WTC11 (cell line): Measurements from ENCODE around the gene KDR. TPM values are rescaled to one million over a fixed set of nuclear protein-coding genes. Genes with fewer than 3 reads are reported as not detected.

Experiments used
- ATAC-seq: fragments of 200-7000 bp; cut with Tn5 transposase; 2 replicates; pipeline ENCODE4 v1.10.0; 2021; ENCODE audit warnings: mild to moderate bottlenecking, moderate library complexity
- CTCF ChIA-PET: fragments of 300-600 bp; sonication (Branson Sonifier 250); formaldehyde crosslinking; loops from one replicate; lab custom pipeline; 2021; ENCODE audit warnings: antibody characterized with exemption; lab: Charles Lee
- POLR2A ChIA-PET: fragments of 350-600 bp; sonication (Branson Sonifier 250); formaldehyde crosslinking; loops from one replicate; lab custom pipeline; 2021; ENCODE audit warnings: antibody characterized with exemption; lab: Charles Lee
- DNase-seq: peaks from one replicate; pipeline ENCODE4 v3.0.0; 2021; ENCODE audit warnings: low spot score
- H3K27ac Mint-ChIP-seq: 2 replicates; pipeline ENCODE4 v1.8.0; 2021; ENCODE audit warnings: mixed read lengths
- H3K27me3 Mint-ChIP-seq: 2 replicates; pipeline ENCODE4 v1.8.0; 2021; ENCODE audit warnings: low read depth, mild to moderate bottlenecking, moderate library complexity, mixed read lengths
- H3K36me3 Mint-ChIP-seq: 2 replicates; pipeline ENCODE4 v1.8.0; 2021; ENCODE audit warnings: mixed read lengths
- H3K4me1 Mint-ChIP-seq: 2 replicates; pipeline ENCODE4 v1.8.0; 2022; ENCODE audit warnings: mixed read lengths
- H3K4me3 Mint-ChIP-seq: 2 replicates; pipeline ENCODE4 v1.8.0; 2021; ENCODE audit warnings: mild to moderate bottlenecking, moderate library complexity, mixed read lengths
- H3K9me3 Mint-ChIP-seq: 2 replicates; pipeline ENCODE4 v1.8.0; 2021; ENCODE audit warnings: mixed read lengths
- ATF2 ChIP-seq: sonication (generic); formaldehyde crosslinking; IDR thresholded peaks from 2 replicates; pipeline ENCODE4 v1.8.1; 2022; ENCODE audit warnings: low read depth, missing genetic modification reagents, borderline replicate concordance
- CBFB ChIP-seq: sonication (generic); formaldehyde crosslinking; IDR thresholded peaks from 2 replicates; pipeline ENCODE4 v1.8.1; 2022; ENCODE audit warnings: mild to moderate bottlenecking, low read depth, missing genetic modification reagents
- CREM ChIP-seq: sonication (generic); formaldehyde crosslinking; IDR thresholded peaks from 2 replicates; pipeline ENCODE4 v1.8.1; 2022; ENCODE audit warnings: mild to moderate bottlenecking, missing genetic modification reagents, moderate library complexity
- EMX1 ChIP-seq: fragments of 250-450 bp; sonication (Bioruptor Pico); IDR thresholded peaks from 2 replicates; pipeline ENCODE4 v1.8.0; 2021; ENCODE audit warnings: mild to moderate bottlenecking
- FOXJ3 ChIP-seq: sonication (generic); formaldehyde crosslinking; IDR thresholded peaks from 2 replicates; pipeline ENCODE4 v1.9.0; 2021; ENCODE audit warnings: missing genetic modification reagents, mild to moderate bottlenecking, borderline replicate concordance
- FOXK1 ChIP-seq: sonication (generic); formaldehyde crosslinking; IDR thresholded peaks from 2 replicates; pipeline ENCODE4 v1.8.0; 2022; ENCODE audit warnings: mild to moderate bottlenecking, moderate library complexity, missing genetic modification reagents
- FOXP1 ChIP-seq: sonication (generic); formaldehyde crosslinking; IDR thresholded peaks from 2 replicates; pipeline ENCODE4 v1.8.0; 2022; ENCODE audit warnings: missing genetic modification reagents, mild to moderate bottlenecking, moderate library complexity, borderline replicate concordance
- FOXP4 ChIP-seq: sonication (generic); formaldehyde crosslinking; IDR thresholded peaks from 2 replicates; pipeline ENCODE4 v1.8.0; 2022; ENCODE audit warnings: mild to moderate bottlenecking, missing genetic modification reagents
- HMGXB4 ChIP-seq: sonication (generic); formaldehyde crosslinking; IDR thresholded peaks from 2 replicates; pipeline ENCODE4 v1.8.1; 2023; ENCODE audit warnings: mild to moderate bottlenecking, moderate library complexity, missing genetic modification reagents
- NFATC4 ChIP-seq: fragments of 250-450 bp; sonication (Bioruptor Pico); IDR thresholded peaks from 2 replicates; pipeline ENCODE4 v1.9.0; 2021; ENCODE audit warnings: mild to moderate bottlenecking
- NFYB ChIP-seq: sonication (generic); formaldehyde crosslinking; conservative IDR thresholded peaks from 2 replicates; pipeline ENCODE4 v1.8.0; 2022; ENCODE audit warnings: low read depth, missing genetic modification reagents
- SMAD3 ChIP-seq: sonication (generic); formaldehyde crosslinking; IDR thresholded peaks from 2 replicates; pipeline ENCODE4 v1.8.0; 2022; ENCODE audit warnings: missing genetic modification reagents, mild to moderate bottlenecking, borderline replicate concordance
- SMAD4 ChIP-seq: sonication (generic); formaldehyde crosslinking; IDR thresholded peaks from 2 replicates; pipeline ENCODE4 v1.8.0; 2022; ENCODE audit warnings: mild to moderate bottlenecking, missing genetic modification reagents
- TEAD4 ChIP-seq: sonication (generic); formaldehyde crosslinking; IDR thresholded peaks from 2 replicates; pipeline ENCODE4 v1.8.0; 2022; ENCODE audit warnings: mild to moderate bottlenecking, missing genetic modification reagents
- ZNF281 ChIP-seq: sonication (generic); formaldehyde crosslinking; IDR thresholded peaks from 2 replicates; pipeline ENCODE4 v1.8.0; 2023; ENCODE audit warnings: mild to moderate bottlenecking, missing genetic modification reagents
- ZNF317 ChIP-seq: sonication (generic); formaldehyde crosslinking; IDR thresholded peaks from 2 replicates; pipeline ENCODE4 v1.8.1; 2023; ENCODE audit warnings: low read depth, mild to moderate bottlenecking, moderate library complexity, missing genetic modification reagents, borderline replicate concordance
- ZNF512 ChIP-seq: sonication (generic); formaldehyde crosslinking; IDR thresholded peaks from 2 replicates; pipeline ENCODE4 v1.8.1; 2022; ENCODE audit warnings: missing genetic modification reagents, borderline replicate concordance
- ZNF671 ChIP-seq: fragments of 250-450 bp; sonication (Bioruptor Pico); IDR thresholded peaks from 2 replicates; pipeline ENCODE4 v1.8.0; 2021; ENCODE audit warnings: mild to moderate bottlenecking
- total RNA-seq: library from RNA; stranded (reverse); gene quantifications from 3 replicates; pipeline ENCODE4 v1.2.3, GENCODE V29; 2021
- TF ChIP-seq, protein P1 (sequence below): fragments of 250-450 bp; sonication (Bioruptor Pico); IDR thresholded peaks from 2 replicates; pipeline ENCODE4 v2.1.2; 2022; ENCODE audit warnings: mild to moderate bottlenecking, moderate library complexity
- TF ChIP-seq, protein P2 (sequence below): sonication (generic); formaldehyde crosslinking; IDR thresholded peaks from 2 replicates; pipeline ENCODE4 v1.8.1; 2023; ENCODE audit warnings: mild to moderate bottlenecking, missing genetic modification reagents, moderate library complexity
- TF ChIP-seq, protein P3 (sequence below): fragments of 250-450 bp; sonication (Bioruptor Pico); IDR thresholded peaks from 2 replicates; pipeline ENCODE4 v1.9.0; 2021; ENCODE audit warnings: moderate library complexity, mild to moderate bottlenecking, inconsistent platforms, borderline replicate concordance

Gene KDR
- total RNA-seq, 1 experiment from 2014 or later: 80.8 TPM

DNA sequence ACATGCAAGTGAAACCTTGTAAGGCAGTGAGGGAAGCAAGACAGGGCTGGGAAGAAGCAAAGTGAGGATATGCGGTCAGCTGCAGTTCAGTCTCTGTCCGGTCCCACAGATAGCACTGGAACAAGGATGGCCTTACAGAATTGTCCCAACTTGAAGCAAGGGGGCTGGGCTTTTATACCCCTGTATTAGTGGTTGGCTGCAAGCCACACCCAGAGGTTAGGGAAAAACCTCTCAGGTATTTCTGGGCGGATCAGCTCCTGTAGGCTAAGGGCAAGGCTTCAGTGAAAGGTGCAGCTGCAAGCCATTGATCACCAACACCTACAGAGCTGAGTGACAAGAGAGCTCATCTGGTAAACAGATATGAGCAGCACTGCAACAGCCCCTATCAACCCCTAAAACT is 89.0 kb downstream of the KDR start (continued):
- TF ChIP-seq ZNF281 (no peak), TEAD4 (CRISPR knock-in tag) (no peak), ATF2 (CRISPR knock-in tag) (no peak), CREM (CRISPR knock-in tag) (no peak)
- TF ChIP-seq, all 79 proteins: peak for 0

GRCh38 chr4:55035892-55036291 is 89.5 kb downstream of the KDR start:
- H3K4me1 Mint-ChIP-seq: peaks cover 7% of the 10 kb centered on the region
- TF ChIP-seq FOXP1 (no peak), ZNF671 (CRISPR knock-in tag) (no peak)
- TF ChIP-seq, protein P1, sequence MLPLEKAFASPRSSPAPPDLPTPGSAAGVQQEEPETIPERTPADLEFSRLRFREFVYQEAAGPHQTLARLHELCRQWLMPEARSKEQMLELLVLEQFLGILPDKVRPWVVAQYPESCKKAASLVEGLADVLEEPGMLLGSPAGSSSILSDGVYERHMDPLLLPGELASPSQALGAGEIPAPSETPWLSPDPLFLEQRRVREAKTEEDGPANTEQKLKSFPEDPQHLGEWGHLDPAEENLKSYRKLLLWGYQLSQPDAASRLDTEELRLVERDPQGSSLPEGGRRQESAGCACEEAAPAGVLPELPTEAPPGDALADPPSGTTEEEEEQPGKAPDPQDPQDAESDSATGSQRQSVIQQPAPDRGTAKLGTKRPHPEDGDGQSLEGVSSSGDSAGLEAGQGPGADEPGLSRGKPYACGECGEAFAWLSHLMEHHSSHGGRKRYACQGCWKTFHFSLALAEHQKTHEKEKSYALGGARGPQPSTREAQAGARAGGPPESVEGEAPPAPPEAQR: no peak
- TF ChIP-seq, all 79 proteins: peak for 0
- Mint-ChIP-seq H3K27ac (no peak overlapping the region), H3K27me3 (no peaks in the 10 kb centered on the region; the same call in 1 of the 2 replicates), H3K36me3 (peaks cover 13% of the 10 kb centered on the region), H3K9me3 (peaks cover 14% of the 10 kb centered on the region), H3K4me3 (no peak overlapping the region)
- ATAC-seq: no peak
- ChIA-PET POLR2A (no interaction called here), CTCF (interaction anchor here (1.2 kb wide), 2 partner anchors 65 to 150 kb away, joined by 3 read pairs; no protein-coding TSS in a partner anchor)
- DNase-seq: no peak

GRCh38 chr4:55033296-55033695 is 92.1 kb downstream of the KDR start:
- DNase-seq: no peak
- Mint-ChIP-seq H3K9me3 (no peaks in the 10 kb centered on the region), H3K4me3 (no peak overlapping the region), H3K36me3 (no peaks in the 10 kb centered on the region), H3K27me3 (no peaks in the 10 kb centered on the region), H3K27ac (no peak overlapping the region), H3K4me1 (peaks cover 15% of the 10 kb centered on the region)
- ChIA-PET POLR2A (no interaction called here), CTCF (interaction anchor here (1.2 to 1.5 kb wide), 2 partner anchors 14 to 288 kb away, joined by 3 to 5 read pairs; no protein-coding TSS in a partner anchor)
- no peak for ATAC-seq
- TF ChIP-seq HMGXB4: no peak
- no peak for TF ChIP-seq SMAD3
- TF ChIP-seq EMX1 (CRISPR knock-in tag): no peak
- TF ChIP-seq NFATC4 (CRISPR knock-in tag): no peak
- TF ChIP-seq, protein P2, sequence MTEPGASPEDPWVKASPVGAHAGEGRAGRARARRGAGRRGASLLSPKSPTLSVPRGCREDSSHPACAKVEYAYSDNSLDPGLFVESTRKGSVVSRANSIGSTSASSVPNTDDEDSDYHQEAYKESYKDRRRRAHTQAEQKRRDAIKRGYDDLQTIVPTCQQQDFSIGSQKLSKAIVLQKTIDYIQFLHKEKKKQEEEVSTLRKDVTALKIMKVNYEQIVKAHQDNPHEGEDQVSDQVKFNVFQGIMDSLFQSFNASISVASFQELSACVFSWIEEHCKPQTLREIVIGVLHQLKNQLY (CRISPR knock-in tag): no peak
- TF ChIP-seq ZNF512: no peak
- no peak for TF ChIP-seq FOXJ3 (CRISPR knock-in tag)
- no peak for TF ChIP-seq FOXP4 (CRISPR knock-in tag)
- TF ChIP-seq CBFB (CRISPR knock-in tag): no peak
- TF ChIP-seq NFYB (CRISPR knock-in tag): no peak
- no peak for TF ChIP-seq ZNF317 (CRISPR knock-in tag)
- TF ChIP-seq SMAD4 (CRISPR knock-in tag): no peak
- TF ChIP-seq, protein P3, sequence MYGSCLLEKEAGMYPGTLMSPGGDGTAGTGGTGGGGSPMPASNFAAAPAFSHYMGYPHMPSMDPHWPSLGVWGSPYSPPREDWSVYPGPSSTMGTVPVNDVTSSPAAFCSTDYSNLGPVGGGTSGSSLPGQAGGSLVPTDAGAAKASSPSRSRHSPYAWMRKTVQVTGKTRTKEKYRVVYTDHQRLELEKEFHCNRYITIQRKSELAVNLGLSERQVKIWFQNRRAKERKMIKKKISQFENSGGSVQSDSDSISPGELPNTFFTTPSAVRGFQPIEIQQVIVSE (CRISPR knock-in tag): no peak
- TF ChIP-seq FOXK1: no peak
